Left ventricle myocardium inferior (tissue), 1 donor: Measurements from ENCODE around the gene VSTM2B. TPM values are rescaled to one million over a fixed set of nuclear protein-coding genes. Genes with fewer than 3 reads are reported as not detected.

Source experiments
- DNase-seq: peaks from one replicate; pipeline ENCODE4 v3.0.0-alpha.2; 2020
- H3K27ac ChIP-seq: fragments of 200-600 bp; replicated peaks from 2 replicates; pipeline ENCODE4 v1.8.0; 2021
- H3K27me3 ChIP-seq: fragments of 200-600 bp; 2 replicates; pipeline ENCODE4 v1.8.0; 2021; ENCODE audit warnings: low read depth
- H3K36me3 ChIP-seq: fragments of 200-600 bp; 2 replicates; pipeline ENCODE4 v1.8.0; 2021
- H3K4me1 ChIP-seq: fragments of 200-600 bp; 2 replicates; pipeline ENCODE4 v1.8.0; 2021
- H3K4me3 ChIP-seq: fragments of 200-600 bp; 2 replicates; pipeline ENCODE4 v1.8.0; 2021; ENCODE audit warnings: mild to moderate bottlenecking, moderate library complexity
- H3K9me3 ChIP-seq: fragments of 200-600 bp; replicated peaks from 2 replicates; pipeline ENCODE4 v1.8.0; 2021
- intact Hi-C: fragments of 100-400 bp; cut with micrococcal nuclease; formaldehyde crosslinking; loops from one replicate; pipeline ENCODE4 v1.11.0; 2022
- total RNA-seq: library from RNA; stranded (reverse); fragmentation: NEBNext Ultra II Directional; extraction: Animal tissue kit (Norgen Biotek cat#: 25700); gene quantifications from one replicate; pipeline ENCODE4 v1.2.1, GENCODE V29; 2021
- TF ChIP-seq, protein P1 (sequence below): fragments of 200-600 bp; IDR thresholded peaks from 2 replicates; pipeline ENCODE4 v1.8.0; 2021; ENCODE audit warnings: antibody characterized with exemption, mild to moderate bottlenecking, borderline replicate concordance
- donor health status: DM: no; HTN: yes; CAD: no; lungs with severe emphysema.

The VSTM2B gene
- total RNA-seq, 1 donor from 2014 or later = not detected

DNA sequence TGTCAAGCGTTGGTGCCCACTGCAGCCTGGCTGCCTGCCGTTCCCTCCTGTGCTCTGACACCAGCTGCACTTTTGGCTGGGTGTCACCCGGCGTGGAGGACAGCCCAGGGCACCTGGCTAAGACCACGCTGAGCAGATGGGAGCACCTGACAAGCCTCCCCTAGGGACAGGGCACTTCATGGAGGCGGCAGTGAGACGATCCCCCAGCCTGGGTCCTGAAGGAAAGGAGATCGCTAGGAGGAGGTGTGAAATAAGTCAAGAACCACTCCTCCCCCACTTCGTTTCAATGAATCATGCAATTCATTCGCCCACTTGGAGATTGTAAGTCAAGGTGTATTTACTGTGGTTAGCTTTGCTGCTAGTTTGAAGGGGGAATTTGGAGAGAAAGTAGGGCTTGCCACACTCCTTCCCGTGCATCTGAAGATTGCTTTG lies 38.8 kb downstream of the VSTM2B start:
- peaks cover 14% of the 10 kb centered on the region for H3K9me3 ChIP-seq
- H3K27me3 ChIP-seq = peaks cover 82% of the 10 kb centered on the region
- no peaks in the 10 kb centered on the region for H3K4me1 ChIP-seq
- intact Hi-C loops = no loop called here
- H3K27ac ChIP-seq = no peak overlapping the region
- no peak for DNase-seq
- no peak overlapping the region for H3K4me3 ChIP-seq
- TF ChIP-seq, protein P1, sequence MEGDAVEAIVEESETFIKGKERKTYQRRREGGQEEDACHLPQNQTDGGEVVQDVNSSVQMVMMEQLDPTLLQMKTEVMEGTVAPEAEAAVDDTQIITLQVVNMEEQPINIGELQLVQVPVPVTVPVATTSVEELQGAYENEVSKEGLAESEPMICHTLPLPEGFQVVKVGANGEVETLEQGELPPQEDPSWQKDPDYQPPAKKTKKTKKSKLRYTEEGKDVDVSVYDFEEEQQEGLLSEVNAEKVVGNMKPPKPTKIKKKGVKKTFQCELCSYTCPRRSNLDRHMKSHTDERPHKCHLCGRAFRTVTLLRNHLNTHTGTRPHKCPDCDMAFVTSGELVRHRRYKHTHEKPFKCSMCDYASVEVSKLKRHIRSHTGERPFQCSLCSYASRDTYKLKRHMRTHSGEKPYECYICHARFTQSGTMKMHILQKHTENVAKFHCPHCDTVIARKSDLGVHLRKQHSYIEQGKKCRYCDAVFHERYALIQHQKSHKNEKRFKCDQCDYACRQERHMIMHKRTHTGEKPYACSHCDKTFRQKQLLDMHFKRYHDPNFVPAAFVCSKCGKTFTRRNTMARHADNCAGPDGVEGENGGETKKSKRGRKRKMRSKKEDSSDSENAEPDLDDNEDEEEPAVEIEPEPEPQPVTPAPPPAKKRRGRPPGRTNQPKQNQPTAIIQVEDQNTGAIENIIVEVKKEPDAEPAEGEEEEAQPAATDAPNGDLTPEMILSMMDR = no peak
- H3K36me3 ChIP-seq = no peaks in the 10 kb centered on the region

DNA sequence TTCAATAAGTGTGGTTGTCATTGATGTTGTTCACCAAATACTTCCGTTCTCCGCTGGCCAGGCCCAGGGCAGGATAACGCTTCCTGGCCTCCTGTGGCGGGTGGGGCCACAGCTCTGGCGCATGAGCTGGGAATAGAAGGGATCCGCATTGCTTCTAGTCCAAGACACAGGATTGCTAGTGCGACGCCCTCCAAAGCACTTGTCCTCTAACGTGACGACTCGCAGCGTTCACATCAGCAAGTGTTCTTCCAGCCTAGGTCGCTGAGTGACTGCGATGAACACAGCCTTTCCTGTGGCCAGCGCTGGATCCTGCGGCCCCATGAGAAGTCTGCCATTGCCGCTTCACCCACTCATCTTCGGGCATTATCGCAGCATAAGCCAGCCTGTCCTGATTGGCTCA lies 39.4 kb downstream of the VSTM2B start:
- Histone ChIP-seq H3K27ac (no peak overlapping the region), H3K4me3 (no peak overlapping the region), H3K27me3 (peaks cover 87% of the 10 kb centered on the region), H3K36me3 (no peaks in the 10 kb centered on the region), H3K4me1 (no peaks in the 10 kb centered on the region), H3K9me3 (peaks cover 8% of the 10 kb centered on the region)
- TF ChIP-seq, protein P1 = no peak
- no peak for DNase-seq
- intact Hi-C loops = no loop called here

DNA sequence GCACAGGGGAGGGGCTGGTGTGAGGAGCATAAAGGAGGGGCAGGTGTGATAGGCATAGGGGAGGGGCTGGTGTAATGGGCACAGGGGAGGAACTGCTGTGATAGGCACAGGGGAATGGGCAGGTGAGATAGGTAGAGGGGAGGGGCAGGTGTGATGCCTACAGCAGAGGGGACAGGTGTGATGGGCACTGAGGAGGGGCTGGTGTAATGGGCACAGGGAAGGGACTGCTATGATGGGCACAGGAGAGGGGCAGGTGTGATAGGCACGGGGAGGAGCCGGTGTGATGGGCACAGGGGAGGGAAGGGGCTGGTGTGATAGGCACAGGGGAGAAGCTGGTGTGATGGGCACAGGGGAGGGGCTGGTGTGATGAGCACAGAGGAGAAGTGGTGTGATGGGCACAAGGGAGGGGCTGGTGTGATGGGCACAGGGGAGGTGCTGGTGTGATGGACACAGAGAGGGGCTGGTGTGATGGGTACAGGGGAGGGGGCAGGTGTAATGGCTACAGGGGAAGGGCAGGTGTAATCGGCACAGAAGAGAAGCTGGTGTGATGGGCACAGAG lies 40.8 kb downstream of the VSTM2B start:
- Histone ChIP-seq H3K4me1 (no peaks in the 10 kb centered on the region), H3K27me3 (peaks cover 87% of the 10 kb centered on the region)

DNA sequence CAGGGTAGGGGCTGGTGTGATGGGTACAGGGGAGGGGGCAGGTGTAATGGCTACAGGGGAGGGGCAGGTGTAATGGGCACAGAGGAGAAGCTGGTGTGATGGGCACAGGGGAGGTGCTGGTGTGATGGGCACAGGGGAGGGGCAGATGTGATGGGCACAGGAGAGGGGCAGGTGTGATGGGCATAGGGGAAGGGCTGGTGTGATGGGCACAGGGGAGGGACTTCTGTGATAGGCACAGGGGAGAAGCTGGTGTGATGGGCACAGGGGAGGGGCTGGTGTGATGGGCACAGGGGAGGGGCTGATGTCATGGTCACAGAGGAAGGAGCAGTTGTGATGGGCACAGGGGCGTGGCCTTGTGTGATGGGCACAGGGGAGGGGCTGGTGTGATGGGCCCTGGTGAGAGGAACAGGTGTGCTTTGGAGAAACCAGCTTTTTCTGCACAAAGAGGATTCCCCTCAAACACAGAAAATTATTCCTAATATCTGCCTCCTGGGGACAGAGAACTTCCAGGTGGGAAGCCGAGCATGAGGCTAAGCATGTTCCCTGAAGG lies 41.6 kb downstream of the VSTM2B start:
- peaks cover 89% of the 10 kb centered on the region for H3K27me3 ChIP-seq
- intact Hi-C loops = no loop called here
- H3K36me3 ChIP-seq = no peaks in the 10 kb centered on the region
- TF ChIP-seq, protein P1 = no peak
- H3K9me3 ChIP-seq = no peaks in the 10 kb centered on the region
- no peak overlapping the region for H3K4me3 ChIP-seq
- no peaks in the 10 kb centered on the region for H3K4me1 ChIP-seq
- no peak for DNase-seq
- no peak overlapping the region for H3K27ac ChIP-seq

More for the DNA sequence above, 40.8 kb downstream of the VSTM2B start:
- no peak for DNase-seq
- Histone ChIP-seq H3K27ac (no peak overlapping the region), H3K9me3 (no peaks in the 10 kb centered on the region), H3K4me3 (no peak overlapping the region), H3K36me3 (no peaks in the 10 kb centered on the region)
- TF ChIP-seq, protein P1 = no peak
- intact Hi-C loops = no loop called here

DNA sequence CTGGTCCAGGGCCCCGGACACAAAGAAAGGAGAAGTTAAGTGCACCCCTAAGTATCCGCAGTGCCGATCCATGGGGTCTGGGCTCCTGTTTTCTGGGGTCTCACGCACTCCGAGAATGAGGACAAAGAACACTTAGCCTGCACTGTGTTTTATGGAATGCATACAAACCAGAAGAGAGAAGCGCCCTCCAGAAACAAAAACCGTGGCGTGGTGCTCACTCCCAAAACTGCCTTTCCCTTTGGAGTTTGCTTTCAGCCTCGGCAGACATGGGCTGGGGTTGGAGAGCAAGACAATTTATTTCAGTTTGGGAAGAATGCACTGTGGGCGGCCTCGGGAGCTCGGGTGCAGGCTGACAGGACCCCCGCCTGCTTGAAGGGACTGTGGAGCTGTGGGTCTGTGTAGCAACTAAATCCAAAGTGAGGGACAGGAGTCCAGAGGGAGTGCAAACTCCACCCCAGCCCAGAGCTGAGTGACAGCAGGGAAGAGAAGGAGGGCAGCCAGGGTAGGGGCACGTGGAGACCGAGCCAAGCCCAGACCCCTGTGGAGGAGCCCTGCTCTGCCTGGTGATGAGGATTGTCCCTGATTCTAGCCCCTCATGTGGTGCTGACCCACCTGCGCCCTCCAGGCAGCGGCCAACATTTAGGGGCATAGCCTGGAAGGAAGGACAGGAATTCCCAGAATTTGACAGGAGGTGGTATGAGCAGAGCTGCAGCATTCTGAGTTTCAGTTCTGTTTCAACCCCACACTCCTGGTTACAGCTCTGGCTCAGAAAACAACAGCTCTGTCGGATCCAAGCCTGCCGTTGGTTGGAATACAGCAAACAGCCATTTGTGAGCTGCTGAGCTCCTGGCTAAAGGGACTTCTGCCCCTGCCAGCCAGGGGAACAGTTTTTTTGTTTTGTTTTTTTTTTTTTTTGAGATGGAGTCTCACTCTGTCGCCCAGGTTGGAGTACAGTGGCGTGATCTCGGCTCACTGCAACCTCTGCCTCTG lies 42.5 kb downstream of the VSTM2B start:
- Histone ChIP-seq H3K4me1 (no peaks in the 10 kb centered on the region), H3K27me3 (peaks cover 89% of the 10 kb centered on the region), H3K36me3 (no peaks in the 10 kb centered on the region), H3K9me3 (no peaks in the 10 kb centered on the region), H3K27ac (no peak overlapping the region), H3K4me3 (no peak overlapping the region)
- intact Hi-C loops = no loop called here
- DNase-seq = no peak
- TF ChIP-seq, protein P1 = no peak
